HepG2 (cell line): ENCODE results near the gene ABCA4. TPM values are rescaled to one million over a fixed set of nuclear protein-coding genes. Genes with fewer than 3 reads are reported as not detected.
A peak's percentile ranks its signal among the peaks of the same experiment; 100 is the strongest.

Source experiments
- BRCA1 ChIP-seq: sonication (generic); formaldehyde crosslinking; IDR thresholded peaks from 2 replicates; pipeline ENCODE4 v1.4.0; 2020; ENCODE audit warnings: missing genetic modification reagents
- CHD2 ChIP-seq: IDR thresholded peaks from 2 replicates; pipeline ENCODE4 v1.6.1; 2011; ENCODE audit warnings: low read depth, low read length, improper control_type of control experiment
- POGZ ChIP-seq: sonication (generic); formaldehyde crosslinking; IDR thresholded peaks from 2 replicates; pipeline ENCODE4 v1.4.0; 2020; ENCODE audit warnings: mild to moderate bottlenecking, missing genetic modification reagents
- SIN3B ChIP-seq: fragments of 150-350 bp; IDR thresholded peaks from 2 replicates; pipeline ENCODE4 v1.6.1; 2014; ENCODE audit warnings: low read length
- SIX1 ChIP-seq: sonication (generic); formaldehyde crosslinking; IDR thresholded peaks from 2 replicates; pipeline ENCODE4 v1.4.0; 2020; ENCODE audit warnings: missing genetic modification reagents, borderline replicate concordance
- TAF1 ChIP-seq: sonication (generic); formaldehyde crosslinking; IDR thresholded peaks from 2 replicates; pipeline ENCODE4 v1.4.0; 2020; ENCODE audit warnings: missing genetic modification reagents
- ZMYM4 ChIP-seq: sonication (generic); formaldehyde crosslinking; IDR thresholded peaks from 2 replicates; pipeline ENCODE4 v1.8.1; 2023; ENCODE audit warnings: mild to moderate bottlenecking, missing genetic modification reagents
- ZNF124 ChIP-seq: sonication (generic); formaldehyde crosslinking; IDR thresholded peaks from 2 replicates; pipeline ENCODE4 v1.4.0; 2020; ENCODE audit warnings: missing genetic modification reagents
- ZNF251 ChIP-seq: sonication (generic); formaldehyde crosslinking; IDR thresholded peaks from 2 replicates; pipeline ENCODE4 v1.9.0; 2021; ENCODE audit warnings: mild to moderate bottlenecking, missing genetic modification reagents
- polyA plus RNA-seq, 8 experiments: library from polyadenylated mRNA; depleted of rRNA in 3 of 8; stranded (reverse) in 7 of 8; unstranded in 1 of 8; fragments of >200 nt; fragmentation: Illumina TruSeq in 4 of 8; extraction: Trizol in 4 of 8; gene quantifications; 2 replicates each; pipeline versions ENCODE4 v1.2.1 to v1.2.3, GENCODE V29; 2011 to 2016; ENCODE audit warnings: low read depth in 4 of 8, missing spikeins in 1 of 8, mixed read lengths in 1 of 8; ENCODE audit not compliant: insufficient read depth in 1 of 8
- total RNA-seq, 5 experiments: library from RNA; depleted of rRNA; stranded (reverse); fragments of >200 nt; fragmentation: Illumina TruSeq; extraction: Trizol; gene quantifications; 2 replicates each; pipeline ENCODE4 v1.2.3, GENCODE V29; 2016; ENCODE audit warnings: low read depth in 1 of 5
- TF ChIP-seq, protein P1 (sequence below): sonication (generic); formaldehyde crosslinking; IDR thresholded peaks from 2 replicates; pipeline ENCODE4 v1.5.1; 2020; ENCODE audit warnings: missing genetic modification reagents, mild to moderate bottlenecking, borderline replicate concordance
- TF ChIP-seq, protein P2 (sequence below): sonication (generic); formaldehyde crosslinking; IDR thresholded peaks from 2 replicates; pipeline ENCODE4 v1.5.0; 2020; ENCODE audit warnings: missing genetic modification reagents
- TF ChIP-seq, protein P3 (sequence below): IDR thresholded peaks from 2 replicates; pipeline ENCODE4 v1.4.0; 2020; ENCODE audit warnings: mild to moderate bottlenecking, missing genetic modification reagents
- TF ChIP-seq, protein P4 (sequence below): sonication (generic); formaldehyde crosslinking; IDR thresholded peaks from 2 replicates; pipeline ENCODE4 v1.5.0; 2020; ENCODE audit warnings: mild to moderate bottlenecking, missing genetic modification reagents, borderline replicate concordance

ABCA4 gene
- total and polyA plus RNA-seq, 2 of the 13 experiments (the other 11 are each of a cell fraction or from before 2014, with no cell fraction given), result 0.24 to 0.67 TPM

DNA sequence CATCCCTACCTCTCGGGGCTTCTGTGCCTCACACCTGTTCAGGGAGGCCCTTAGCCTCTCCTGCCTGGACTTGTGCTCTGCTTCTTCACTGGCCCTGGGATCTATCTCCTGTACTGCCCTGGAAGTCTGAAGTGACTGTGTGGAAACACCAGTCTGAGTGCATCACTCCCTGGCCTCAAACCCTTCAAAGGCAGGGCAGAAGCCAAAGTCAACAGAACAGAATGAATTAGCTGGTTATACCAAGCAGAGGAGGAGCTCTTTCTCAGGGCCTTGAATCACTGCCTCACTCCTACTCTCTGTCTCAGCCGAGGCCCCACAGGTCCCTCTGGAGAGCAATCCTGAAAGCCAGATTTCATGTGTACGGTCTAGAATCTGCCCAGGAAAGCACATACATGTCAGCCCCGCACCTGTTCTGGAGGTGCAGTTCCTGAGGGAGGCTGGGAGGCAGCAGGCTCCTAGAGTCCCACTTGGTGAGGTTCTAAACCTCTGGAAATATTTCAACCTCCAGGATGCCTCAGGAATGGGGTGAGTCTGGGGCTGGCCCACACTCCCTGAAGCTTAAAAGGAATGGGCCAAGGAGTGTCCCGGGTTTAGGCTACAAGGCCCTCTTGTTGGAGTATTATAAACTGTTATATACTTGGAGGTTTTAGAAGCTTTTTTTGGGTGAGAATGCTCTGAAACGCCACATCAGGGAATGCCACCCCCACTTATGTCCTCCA is 98.3 kb downstream of the ABCA4 start (continued):
- TF ChIP-seq POGZ (CRISPR knock-in tag) (no peak), SIN3B (no peak), CHD2 (no peak), ZNF124 (CRISPR knock-in tag) (no peak), ZMYM4 (peak; percentile 32; the same call in 1 of the 2 replicates), SIX1 (CRISPR knock-in tag) (no peak), BRCA1 (CRISPR knock-in tag) (no peak), TAF1 (CRISPR knock-in tag) (no peak), ZNF251 (CRISPR knock-in tag) (no peak)
- TF ChIP-seq, protein P1, sequence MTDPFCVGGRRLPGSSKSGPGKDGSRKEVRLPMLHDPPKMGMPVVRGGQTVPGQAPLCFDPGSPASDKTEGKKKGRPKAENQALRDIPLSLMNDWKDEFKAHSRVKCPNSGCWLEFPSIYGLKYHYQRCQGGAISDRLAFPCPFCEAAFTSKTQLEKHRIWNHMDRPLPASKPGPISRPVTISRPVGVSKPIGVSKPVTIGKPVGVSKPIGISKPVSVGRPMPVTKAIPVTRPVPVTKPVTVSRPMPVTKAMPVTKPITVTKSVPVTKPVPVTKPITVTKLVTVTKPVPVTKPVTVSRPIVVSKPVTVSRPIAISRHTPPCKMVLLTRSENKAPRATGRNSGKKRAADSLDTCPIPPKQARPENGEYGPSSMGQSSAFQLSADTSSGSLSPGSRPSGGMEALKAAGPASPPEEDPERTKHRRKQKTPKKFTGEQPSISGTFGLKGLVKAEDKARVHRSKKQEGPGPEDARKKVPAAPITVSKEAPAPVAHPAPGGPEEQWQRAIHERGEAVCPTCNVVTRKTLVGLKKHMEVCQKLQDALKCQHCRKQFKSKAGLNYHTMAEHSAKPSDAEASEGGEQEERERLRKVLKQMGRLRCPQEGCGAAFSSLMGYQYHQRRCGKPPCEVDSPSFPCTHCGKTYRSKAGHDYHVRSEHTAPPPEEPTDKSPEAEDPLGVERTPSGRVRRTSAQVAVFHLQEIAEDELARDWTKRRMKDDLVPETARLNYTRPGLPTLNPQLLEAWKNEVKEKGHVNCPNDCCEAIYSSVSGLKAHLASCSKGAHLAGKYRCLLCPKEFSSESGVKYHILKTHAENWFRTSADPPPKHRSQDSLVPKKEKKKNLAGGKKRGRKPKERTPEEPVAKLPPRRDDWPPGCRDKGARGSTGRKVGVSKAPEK (CRISPR knock-in tag), result no peak
- TF ChIP-seq, protein P2, sequence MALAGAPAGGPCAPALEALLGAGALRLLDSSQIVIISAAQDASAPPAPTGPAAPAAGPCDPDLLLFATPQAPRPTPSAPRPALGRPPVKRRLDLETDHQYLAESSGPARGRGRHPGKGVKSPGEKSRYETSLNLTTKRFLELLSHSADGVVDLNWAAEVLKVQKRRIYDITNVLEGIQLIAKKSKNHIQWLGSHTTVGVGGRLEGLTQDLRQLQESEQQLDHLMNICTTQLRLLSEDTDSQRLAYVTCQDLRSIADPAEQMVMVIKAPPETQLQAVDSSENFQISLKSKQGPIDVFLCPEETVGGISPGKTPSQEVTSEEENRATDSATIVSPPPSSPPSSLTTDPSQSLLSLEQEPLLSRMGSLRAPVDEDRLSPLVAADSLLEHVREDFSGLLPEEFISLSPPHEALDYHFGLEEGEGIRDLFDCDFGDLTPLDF (CRISPR knock-in tag), result no peak
- TF ChIP-seq, protein P3, sequence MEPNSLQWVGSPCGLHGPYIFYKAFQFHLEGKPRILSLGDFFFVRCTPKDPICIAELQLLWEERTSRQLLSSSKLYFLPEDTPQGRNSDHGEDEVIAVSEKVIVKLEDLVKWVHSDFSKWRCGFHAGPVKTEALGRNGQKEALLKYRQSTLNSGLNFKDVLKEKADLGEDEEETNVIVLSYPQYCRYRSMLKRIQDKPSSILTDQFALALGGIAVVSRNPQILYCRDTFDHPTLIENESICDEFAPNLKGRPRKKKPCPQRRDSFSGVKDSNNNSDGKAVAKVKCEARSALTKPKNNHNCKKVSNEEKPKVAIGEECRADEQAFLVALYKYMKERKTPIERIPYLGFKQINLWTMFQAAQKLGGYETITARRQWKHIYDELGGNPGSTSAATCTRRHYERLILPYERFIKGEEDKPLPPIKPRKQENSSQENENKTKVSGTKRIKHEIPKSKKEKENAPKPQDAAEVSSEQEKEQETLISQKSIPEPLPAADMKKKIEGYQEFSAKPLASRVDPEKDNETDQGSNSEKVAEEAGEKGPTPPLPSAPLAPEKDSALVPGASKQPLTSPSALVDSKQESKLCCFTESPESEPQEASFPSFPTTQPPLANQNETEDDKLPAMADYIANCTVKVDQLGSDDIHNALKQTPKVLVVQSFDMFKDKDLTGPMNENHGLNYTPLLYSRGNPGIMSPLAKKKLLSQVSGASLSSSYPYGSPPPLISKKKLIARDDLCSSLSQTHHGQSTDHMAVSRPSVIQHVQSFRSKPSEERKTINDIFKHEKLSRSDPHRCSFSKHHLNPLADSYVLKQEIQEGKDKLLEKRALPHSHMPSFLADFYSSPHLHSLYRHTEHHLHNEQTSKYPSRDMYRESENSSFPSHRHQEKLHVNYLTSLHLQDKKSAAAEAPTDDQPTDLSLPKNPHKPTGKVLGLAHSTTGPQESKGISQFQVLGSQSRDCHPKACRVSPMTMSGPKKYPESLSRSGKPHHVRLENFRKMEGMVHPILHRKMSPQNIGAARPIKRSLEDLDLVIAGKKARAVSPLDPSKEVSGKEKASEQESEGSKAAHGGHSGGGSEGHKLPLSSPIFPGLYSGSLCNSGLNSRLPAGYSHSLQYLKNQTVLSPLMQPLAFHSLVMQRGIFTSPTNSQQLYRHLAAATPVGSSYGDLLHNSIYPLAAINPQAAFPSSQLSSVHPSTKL (CRISPR knock-in tag), result peak; percentile 61; the same call in 1 of the 2 replicates
- TF ChIP-seq, protein P4, sequence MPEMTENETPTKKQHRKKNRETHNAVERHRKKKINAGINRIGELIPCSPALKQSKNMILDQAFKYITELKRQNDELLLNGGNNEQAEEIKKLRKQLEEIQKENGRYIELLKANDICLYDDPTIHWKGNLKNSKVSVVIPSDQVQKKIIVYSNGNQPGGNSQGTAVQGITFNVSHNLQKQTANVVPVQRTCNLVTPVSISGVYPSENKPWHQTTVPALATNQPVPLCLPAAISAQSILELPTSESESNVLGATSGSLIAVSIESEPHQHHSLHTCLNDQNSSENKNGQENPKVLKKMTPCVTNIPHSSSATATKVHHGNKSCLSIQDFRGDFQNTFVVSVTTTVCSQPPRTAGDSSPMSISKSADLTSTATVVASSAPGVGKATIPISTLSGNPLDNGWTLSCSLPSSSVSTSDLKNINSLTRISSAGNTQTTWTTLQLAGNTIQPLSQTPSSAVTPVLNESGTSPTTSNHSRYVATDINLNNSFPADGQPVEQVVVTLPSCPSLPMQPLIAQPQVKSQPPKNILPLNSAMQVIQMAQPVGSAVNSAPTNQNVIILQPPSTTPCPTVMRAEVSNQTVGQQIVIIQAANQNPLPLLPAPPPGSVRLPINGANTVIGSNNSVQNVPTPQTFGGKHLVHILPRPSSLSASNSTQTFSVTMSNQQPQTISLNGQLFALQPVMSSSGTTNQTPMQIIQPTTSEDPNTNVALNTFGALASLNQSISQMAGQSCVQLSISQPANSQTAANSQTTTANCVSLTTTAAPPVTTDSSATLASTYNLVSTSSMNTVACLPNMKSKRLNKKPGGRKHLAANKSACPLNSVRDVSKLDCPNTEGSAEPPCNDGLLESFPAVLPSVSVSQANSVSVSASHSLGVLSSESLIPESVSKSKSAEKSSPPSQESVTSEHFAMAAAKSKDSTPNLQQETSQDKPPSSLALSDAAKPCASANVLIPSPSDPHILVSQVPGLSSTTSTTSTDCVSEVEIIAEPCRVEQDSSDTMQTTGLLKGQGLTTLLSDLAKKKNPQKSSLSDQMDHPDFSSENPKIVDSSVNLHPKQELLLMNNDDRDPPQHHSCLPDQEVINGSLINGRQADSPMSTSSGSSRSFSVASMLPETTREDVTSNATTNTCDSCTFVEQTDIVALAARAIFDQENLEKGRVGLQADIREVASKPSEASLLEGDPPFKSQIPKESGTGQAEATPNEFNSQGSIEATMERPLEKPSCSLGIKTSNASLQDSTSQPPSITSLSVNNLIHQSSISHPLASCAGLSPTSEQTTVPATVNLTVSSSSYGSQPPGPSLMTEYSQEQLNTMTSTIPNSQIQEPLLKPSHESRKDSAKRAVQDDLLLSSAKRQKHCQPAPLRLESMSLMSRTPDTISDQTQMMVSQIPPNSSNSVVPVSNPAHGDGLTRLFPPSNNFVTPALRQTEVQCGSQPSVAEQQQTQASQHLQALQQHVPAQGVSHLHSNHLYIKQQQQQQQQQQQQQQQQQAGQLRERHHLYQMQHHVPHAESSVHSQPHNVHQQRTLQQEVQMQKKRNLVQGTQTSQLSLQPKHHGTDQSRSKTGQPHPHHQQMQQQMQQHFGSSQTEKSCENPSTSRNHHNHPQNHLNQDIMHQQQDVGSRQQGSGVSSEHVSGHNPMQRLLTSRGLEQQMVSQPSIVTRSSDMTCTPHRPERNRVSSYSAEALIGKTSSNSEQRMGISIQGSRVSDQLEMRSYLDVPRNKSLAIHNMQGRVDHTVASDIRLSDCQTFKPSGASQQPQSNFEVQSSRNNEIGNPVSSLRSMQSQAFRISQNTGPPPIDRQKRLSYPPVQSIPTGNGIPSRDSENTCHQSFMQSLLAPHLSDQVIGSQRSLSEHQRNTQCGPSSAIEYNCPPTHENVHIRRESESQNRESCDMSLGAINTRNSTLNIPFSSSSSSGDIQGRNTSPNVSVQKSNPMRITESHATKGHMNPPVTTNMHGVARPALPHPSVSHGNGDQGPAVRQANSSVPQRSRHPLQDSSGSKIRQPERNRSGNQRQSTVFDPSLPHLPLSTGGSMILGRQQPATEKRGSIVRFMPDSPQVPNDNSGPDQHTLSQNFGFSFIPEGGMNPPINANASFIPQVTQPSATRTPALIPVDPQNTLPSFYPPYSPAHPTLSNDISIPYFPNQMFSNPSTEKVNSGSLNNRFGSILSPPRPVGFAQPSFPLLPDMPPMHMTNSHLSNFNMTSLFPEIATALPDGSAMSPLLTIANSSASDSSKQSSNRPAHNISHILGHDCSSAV (CRISPR knock-in tag), result no peak
